Activated CD4-positive, CD25-positive, alpha-beta regulatory T cell treated with anti-CD3 and anti-CD28 coated beads, Interleukin-2, amount 50 U/mL, for 72 hours (primary cell): ENCODE results near the gene TNFRSF4.

Experiments used
- DNase-seq: peaks from one replicate; pipeline ENCODE4 v3.0.0; 2021

The TNFRSF4 gene

GRCh38 chr1:1232208-1232795 is 18.3 kb upstream of the TNFRSF4 start, which contains the start of gene B3GALT6:
B3GALT6 (plus strand) TSS chr1:1232237; CDS start chr1:1232279, 42 bp downstream.
- DNase-seq, result no peak

- peak; percentile 97 for DNase-seq
Observed at GRCh38 chr1:1231400-1232207, 17.7 kb upstream of the TNFRSF4 start, which contains the start of gene SDF4. SDF4 (minus strand) TSS chr1:1232001; CDS start chr1:1228772, 3,229 bp downstream.

GRCh38 chr1:1230656-1231399 is 16.9 kb upstream of the TNFRSF4 start:
- no peak for DNase-seq

- DNase-seq, result no peak
Observed at GRCh38 chr1:1229770-1230169, 15.8 kb upstream of the TNFRSF4 start.

GRCh38 chr1:1228596-1229321 is 14.8 kb upstream of the TNFRSF4 start:
- no peak for DNase-seq

GRCh38 chr1:1228187-1228586 is 14.2 kb upstream of the TNFRSF4 start:
- no peak for DNase-seq

- no peak for DNase-seq
Observed at GRCh38 chr1:1227386-1227785, 13.4 kb upstream of the TNFRSF4 start.

GRCh38 chr1:1226566-1227362 is 12.8 kb upstream of the TNFRSF4 start:
- DNase-seq, result no peak

- DNase-seq, result no peak
Observed at GRCh38 chr1:1225913-1226312, 12.0 kb upstream of the TNFRSF4 start.

- DNase-seq, result no peak
Observed at GRCh38 chr1:1225238-1225845, 11.4 kb upstream of the TNFRSF4 start.

GRCh38 chr1:1223891-1224290 is 9.9 kb upstream of the TNFRSF4 start:
- no peak for DNase-seq

GRCh38 chr1:1223321-1223720 is 9.4 kb upstream of the TNFRSF4 start:
- no peak for DNase-seq

- DNase-seq, result no peak
Observed at GRCh38 chr1:1222575-1223225, 8.7 kb upstream of the TNFRSF4 start.

GRCh38 chr1:1221887-1222574 is 8.1 kb upstream of the TNFRSF4 start:
- DNase-seq, result no peak

GRCh38 chr1:1220197-1220596 is 6.2 kb upstream of the TNFRSF4 start:
- DNase-seq, result no peak

- no peak for DNase-seq
Observed at GRCh38 chr1:1219341-1219740, 5.4 kb upstream of the TNFRSF4 start.

- DNase-seq, result no peak
Observed at GRCh38 chr1:1218524-1219200, 4.7 kb upstream of the TNFRSF4 start.

GRCh38 chr1:1217621-1218523 is 3.9 kb upstream of the TNFRSF4 start:
- DNase-seq, result no peak
